WTC11 (cell line): ENCODE data around the gene FAM120AOS. TPM values are rescaled to one million over a fixed set of nuclear protein-coding genes. Genes with fewer than 3 reads are reported as not detected.

ENCODE experiments used
- ATAC-seq: fragments of 200-7000 bp; cut with Tn5 transposase; 2 replicates; pipeline ENCODE4 v1.10.0; 2021; ENCODE audit warnings: mild to moderate bottlenecking, moderate library complexity
- CTCF ChIA-PET: fragments of 300-600 bp; sonication (Branson Sonifier 250); formaldehyde crosslinking; loops from one replicate; lab custom pipeline; 2021; ENCODE audit warnings: antibody characterized with exemption; lab: Charles Lee
- POLR2A ChIA-PET: fragments of 350-600 bp; sonication (Branson Sonifier 250); formaldehyde crosslinking; loops from one replicate; lab custom pipeline; 2021; ENCODE audit warnings: antibody characterized with exemption; lab: Charles Lee
- DNase-seq: peaks from one replicate; pipeline ENCODE4 v3.0.0; 2021; ENCODE audit warnings: low spot score
- H3K27ac Mint-ChIP-seq: 2 replicates; pipeline ENCODE4 v1.8.0; 2021; ENCODE audit warnings: mixed read lengths
- H3K27me3 Mint-ChIP-seq: 2 replicates; pipeline ENCODE4 v1.8.0; 2021; ENCODE audit warnings: low read depth, mild to moderate bottlenecking, moderate library complexity, mixed read lengths
- H3K36me3 Mint-ChIP-seq: 2 replicates; pipeline ENCODE4 v1.8.0; 2021; ENCODE audit warnings: mixed read lengths
- H3K4me1 Mint-ChIP-seq: 2 replicates; pipeline ENCODE4 v1.8.0; 2022; ENCODE audit warnings: mixed read lengths
- H3K4me3 Mint-ChIP-seq: 2 replicates; pipeline ENCODE4 v1.8.0; 2021; ENCODE audit warnings: mild to moderate bottlenecking, moderate library complexity, mixed read lengths
- H3K9me3 Mint-ChIP-seq: 2 replicates; pipeline ENCODE4 v1.8.0; 2021; ENCODE audit warnings: mixed read lengths
- ATF1 ChIP-seq: sonication (generic); formaldehyde crosslinking; IDR thresholded peaks from 2 replicates; pipeline ENCODE4 v1.8.1; 2023; ENCODE audit warnings: mild to moderate bottlenecking, moderate library complexity, missing genetic modification reagents
- ELF4 ChIP-seq: sonication (generic); formaldehyde crosslinking; IDR thresholded peaks from 2 replicates; pipeline ENCODE4 v1.8.1; 2022; ENCODE audit warnings: low read depth, mild to moderate bottlenecking, moderate library complexity, missing genetic modification reagents
- ETV6 ChIP-seq: sonication (generic); formaldehyde crosslinking; IDR thresholded peaks from 2 replicates; pipeline ENCODE4 v1.8.1; 2022; ENCODE audit warnings: mild to moderate bottlenecking, missing genetic modification reagents
- FOXK1 ChIP-seq: sonication (generic); formaldehyde crosslinking; IDR thresholded peaks from 2 replicates; pipeline ENCODE4 v1.8.0; 2022; ENCODE audit warnings: mild to moderate bottlenecking, moderate library complexity, missing genetic modification reagents
- GABPB1 ChIP-seq: sonication (generic); formaldehyde crosslinking; IDR thresholded peaks from 2 replicates; pipeline ENCODE4 v1.8.1; 2023; ENCODE audit warnings: mild to moderate bottlenecking, missing genetic modification reagents
- MXD4 ChIP-seq: fragments of 250-450 bp; sonication (Bioruptor Pico); IDR thresholded peaks from 2 replicates; pipeline ENCODE4 v1.8.0; 2021; ENCODE audit warnings: mild to moderate bottlenecking, moderate library complexity, borderline replicate concordance
- NR1H2 ChIP-seq: sonication (generic); formaldehyde crosslinking; IDR thresholded peaks from 2 replicates; pipeline ENCODE4 v1.9.0; 2021; ENCODE audit warnings: mild to moderate bottlenecking, moderate library complexity, missing genetic modification reagents
- OVOL2 ChIP-seq: fragments of 250-450 bp; sonication (Bioruptor Pico); IDR thresholded peaks from 2 replicates; pipeline ENCODE4 v1.9.0; 2021; ENCODE audit warnings: mild to moderate bottlenecking, borderline replicate concordance
- PRRX2 ChIP-seq: fragments of 250-450 bp; sonication (Bioruptor Pico); IDR thresholded peaks from 2 replicates; pipeline ENCODE4 v1.8.0; 2021; ENCODE audit warnings: mild to moderate bottlenecking
- RORB ChIP-seq: fragments of 250-450 bp; sonication (Bioruptor Pico); IDR thresholded peaks from 2 replicates; pipeline ENCODE4 v1.9.0; 2021; ENCODE audit warnings: mild to moderate bottlenecking
- SMAD4 ChIP-seq: sonication (generic); formaldehyde crosslinking; IDR thresholded peaks from 2 replicates; pipeline ENCODE4 v1.8.0; 2022; ENCODE audit warnings: mild to moderate bottlenecking, missing genetic modification reagents
- SOX15 ChIP-seq: fragments of 250-450 bp; sonication (Bioruptor Pico); IDR thresholded peaks from 2 replicates; pipeline ENCODE4 v1.9.0; 2021; ENCODE audit warnings: mild to moderate bottlenecking
- TEAD1 ChIP-seq: sonication (generic); formaldehyde crosslinking; IDR thresholded peaks from 2 replicates; pipeline ENCODE4 v1.8.0; 2022; ENCODE audit warnings: mild to moderate bottlenecking, missing genetic modification reagents
- TEAD4 ChIP-seq: sonication (generic); formaldehyde crosslinking; IDR thresholded peaks from 2 replicates; pipeline ENCODE4 v1.8.0; 2022; ENCODE audit warnings: mild to moderate bottlenecking, missing genetic modification reagents
- ZBTB21 ChIP-seq: sonication (generic); formaldehyde crosslinking; IDR thresholded peaks from 2 replicates; pipeline ENCODE4 v1.8.1; 2023; ENCODE audit warnings: mild to moderate bottlenecking, missing genetic modification reagents, borderline replicate concordance
- ZNF232 ChIP-seq: sonication (generic); formaldehyde crosslinking; IDR thresholded peaks from 2 replicates; pipeline ENCODE4 v1.8.0; 2022; ENCODE audit warnings: mild to moderate bottlenecking, missing genetic modification reagents
- ZNF416 ChIP-seq: fragments of 250-450 bp; sonication (Bioruptor Pico); IDR thresholded peaks from 2 replicates; pipeline ENCODE4 v1.9.0; 2021; ENCODE audit warnings: mild to moderate bottlenecking, inconsistent platforms
- total RNA-seq: library from RNA; stranded (reverse); gene quantifications from 3 replicates; pipeline ENCODE4 v1.2.3, GENCODE V29; 2021
- TF ChIP-seq, protein P1 (sequence below): fragments of 200-600 bp; IDR thresholded peaks from 2 replicates; pipeline ENCODE4 v1.8.0; 2022; ENCODE audit warnings: antibody characterized with exemption
- TF ChIP-seq, protein P2 (sequence below): sonication (generic); formaldehyde crosslinking; IDR thresholded peaks from 2 replicates; pipeline ENCODE4 v1.8.0; 2022; ENCODE audit warnings: mild to moderate bottlenecking, missing genetic modification reagents
- TF ChIP-seq, protein P3 (sequence below): fragments of 250-450 bp; sonication (Bioruptor Pico); IDR thresholded peaks from 2 replicates; pipeline ENCODE4 v1.9.0; 2021; ENCODE audit warnings: mild to moderate bottlenecking
- TF ChIP-seq, protein P4 (sequence below): fragments of 250-450 bp; sonication (Bioruptor Pico); IDR thresholded peaks from 2 replicates; pipeline ENCODE4 v1.9.0; 2021; ENCODE audit warnings: moderate library complexity, mild to moderate bottlenecking, inconsistent platforms, borderline replicate concordance
- TF ChIP-seq, protein P5 (sequence below): fragments of 250-450 bp; sonication (Bioruptor Pico); IDR thresholded peaks from 2 replicates; pipeline ENCODE4 v2.1.2; 2022; ENCODE audit warnings: mild to moderate bottlenecking, moderate library complexity
- TF ChIP-seq, protein P6 (sequence below): sonication (generic); formaldehyde crosslinking; IDR thresholded peaks from 2 replicates; pipeline ENCODE4 v1.8.0; 2023; ENCODE audit warnings: missing genetic modification reagents
- TF ChIP-seq, protein P7 (sequence below): sonication (generic); formaldehyde crosslinking; IDR thresholded peaks from 2 replicates; pipeline ENCODE4 v1.8.1; 2023; ENCODE audit warnings: mild to moderate bottlenecking, missing genetic modification reagents

FAM120AOS gene
- total RNA-seq, 1 experiment from 2014 or later, result 44.4 TPM

DNA sequence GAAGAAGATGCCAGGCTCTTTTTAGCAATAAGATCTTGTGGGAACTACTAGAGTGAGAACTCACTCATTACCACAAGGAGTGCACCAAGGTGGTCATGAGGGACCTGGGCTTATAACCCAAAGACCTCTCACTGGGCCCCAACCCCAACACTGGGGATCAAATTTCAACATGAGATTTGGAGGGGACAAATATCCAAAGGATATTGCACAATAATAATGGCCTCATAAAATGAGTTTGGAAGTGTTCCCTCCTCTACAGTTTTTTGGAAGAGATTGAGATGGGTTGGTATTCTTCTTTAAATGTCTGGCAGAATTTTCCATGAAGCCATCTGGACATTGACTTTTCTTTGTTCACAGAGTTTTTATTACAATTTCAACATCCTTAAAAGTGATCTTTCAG is 39.9 kb downstream of the FAM120AOS start (continued):
- TF ChIP-seq, protein P1, sequence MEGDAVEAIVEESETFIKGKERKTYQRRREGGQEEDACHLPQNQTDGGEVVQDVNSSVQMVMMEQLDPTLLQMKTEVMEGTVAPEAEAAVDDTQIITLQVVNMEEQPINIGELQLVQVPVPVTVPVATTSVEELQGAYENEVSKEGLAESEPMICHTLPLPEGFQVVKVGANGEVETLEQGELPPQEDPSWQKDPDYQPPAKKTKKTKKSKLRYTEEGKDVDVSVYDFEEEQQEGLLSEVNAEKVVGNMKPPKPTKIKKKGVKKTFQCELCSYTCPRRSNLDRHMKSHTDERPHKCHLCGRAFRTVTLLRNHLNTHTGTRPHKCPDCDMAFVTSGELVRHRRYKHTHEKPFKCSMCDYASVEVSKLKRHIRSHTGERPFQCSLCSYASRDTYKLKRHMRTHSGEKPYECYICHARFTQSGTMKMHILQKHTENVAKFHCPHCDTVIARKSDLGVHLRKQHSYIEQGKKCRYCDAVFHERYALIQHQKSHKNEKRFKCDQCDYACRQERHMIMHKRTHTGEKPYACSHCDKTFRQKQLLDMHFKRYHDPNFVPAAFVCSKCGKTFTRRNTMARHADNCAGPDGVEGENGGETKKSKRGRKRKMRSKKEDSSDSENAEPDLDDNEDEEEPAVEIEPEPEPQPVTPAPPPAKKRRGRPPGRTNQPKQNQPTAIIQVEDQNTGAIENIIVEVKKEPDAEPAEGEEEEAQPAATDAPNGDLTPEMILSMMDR, result no peak
- TF ChIP-seq TEAD4 (no peak), OVOL2 (CRISPR knock-in tag) (no peak), ETV6 (CRISPR knock-in tag) (no peak), PRRX2 (no peak), ELF4 (CRISPR knock-in tag) (no peak), ZBTB21 (CRISPR knock-in tag) (no peak), SMAD4 (CRISPR knock-in tag) (no peak)
- TF ChIP-seq, protein P2, sequence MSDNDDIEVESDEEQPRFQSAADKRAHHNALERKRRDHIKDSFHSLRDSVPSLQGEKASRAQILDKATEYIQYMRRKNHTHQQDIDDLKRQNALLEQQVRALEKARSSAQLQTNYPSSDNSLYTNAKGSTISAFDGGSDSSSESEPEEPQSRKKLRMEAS (CRISPR knock-in tag), result no peak

DNA sequence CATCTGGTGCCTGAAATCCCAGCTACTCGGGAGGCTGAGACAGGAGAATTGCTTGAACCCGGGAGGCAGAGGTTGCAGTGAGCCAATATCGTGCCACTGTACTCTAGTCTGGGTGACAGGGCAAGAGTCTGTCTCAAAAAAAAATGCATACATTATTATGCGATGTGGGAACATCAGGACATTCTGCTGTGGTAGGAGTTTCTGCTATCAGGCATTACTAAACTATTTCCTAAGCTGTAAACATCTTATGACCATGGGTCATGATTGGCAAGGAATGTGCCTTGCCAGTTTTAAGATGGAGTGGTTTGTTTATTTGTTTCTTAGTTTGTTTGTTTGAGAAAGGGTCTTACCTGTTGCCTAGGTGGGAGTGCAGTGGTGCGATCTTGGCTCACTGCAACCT is 47.0 kb downstream of the FAM120AOS start:
- Mint-ChIP-seq H3K9me3 (no peaks in the 10 kb centered on the region), H3K4me1 (no peaks in the 10 kb centered on the region), H3K4me3 (no peak overlapping the region), H3K36me3 (no peaks in the 10 kb centered on the region), H3K27ac (no peak overlapping the region), H3K27me3 (peaks cover 9% of the 10 kb centered on the region; the same call in 1 of the 2 replicates)
- CTCF ChIA-PET, result no interaction called here
- no peak for DNase-seq
- no peak for ATAC-seq
- POLR2A ChIA-PET, result no interaction called here
- TF ChIP-seq ZBTB21 (CRISPR knock-in tag) (no peak), GABPB1 (CRISPR knock-in tag) (no peak), TEAD1 (CRISPR knock-in tag) (no peak), SOX15 (CRISPR knock-in tag) (no peak), ZNF232 (no peak), FOXK1 (no peak), MXD4 (CRISPR knock-in tag) (no peak), ATF1 (CRISPR knock-in tag) (no peak), ZNF416 (CRISPR knock-in tag) (no peak), RORB (CRISPR knock-in tag) (no peak), NR1H2 (no peak)
- TF ChIP-seq, protein P3, sequence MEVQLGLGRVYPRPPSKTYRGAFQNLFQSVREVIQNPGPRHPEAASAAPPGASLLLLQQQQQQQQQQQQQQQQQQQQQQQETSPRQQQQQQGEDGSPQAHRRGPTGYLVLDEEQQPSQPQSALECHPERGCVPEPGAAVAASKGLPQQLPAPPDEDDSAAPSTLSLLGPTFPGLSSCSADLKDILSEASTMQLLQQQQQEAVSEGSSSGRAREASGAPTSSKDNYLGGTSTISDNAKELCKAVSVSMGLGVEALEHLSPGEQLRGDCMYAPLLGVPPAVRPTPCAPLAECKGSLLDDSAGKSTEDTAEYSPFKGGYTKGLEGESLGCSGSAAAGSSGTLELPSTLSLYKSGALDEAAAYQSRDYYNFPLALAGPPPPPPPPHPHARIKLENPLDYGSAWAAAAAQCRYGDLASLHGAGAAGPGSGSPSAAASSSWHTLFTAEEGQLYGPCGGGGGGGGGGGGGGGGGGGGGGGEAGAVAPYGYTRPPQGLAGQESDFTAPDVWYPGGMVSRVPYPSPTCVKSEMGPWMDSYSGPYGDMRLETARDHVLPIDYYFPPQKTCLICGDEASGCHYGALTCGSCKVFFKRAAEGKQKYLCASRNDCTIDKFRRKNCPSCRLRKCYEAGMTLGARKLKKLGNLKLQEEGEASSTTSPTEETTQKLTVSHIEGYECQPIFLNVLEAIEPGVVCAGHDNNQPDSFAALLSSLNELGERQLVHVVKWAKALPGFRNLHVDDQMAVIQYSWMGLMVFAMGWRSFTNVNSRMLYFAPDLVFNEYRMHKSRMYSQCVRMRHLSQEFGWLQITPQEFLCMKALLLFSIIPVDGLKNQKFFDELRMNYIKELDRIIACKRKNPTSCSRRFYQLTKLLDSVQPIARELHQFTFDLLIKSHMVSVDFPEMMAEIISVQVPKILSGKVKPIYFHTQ (CRISPR knock-in tag), result no peak
- TF ChIP-seq, protein P4, sequence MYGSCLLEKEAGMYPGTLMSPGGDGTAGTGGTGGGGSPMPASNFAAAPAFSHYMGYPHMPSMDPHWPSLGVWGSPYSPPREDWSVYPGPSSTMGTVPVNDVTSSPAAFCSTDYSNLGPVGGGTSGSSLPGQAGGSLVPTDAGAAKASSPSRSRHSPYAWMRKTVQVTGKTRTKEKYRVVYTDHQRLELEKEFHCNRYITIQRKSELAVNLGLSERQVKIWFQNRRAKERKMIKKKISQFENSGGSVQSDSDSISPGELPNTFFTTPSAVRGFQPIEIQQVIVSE (CRISPR knock-in tag), result no peak
- TF ChIP-seq, protein P5, sequence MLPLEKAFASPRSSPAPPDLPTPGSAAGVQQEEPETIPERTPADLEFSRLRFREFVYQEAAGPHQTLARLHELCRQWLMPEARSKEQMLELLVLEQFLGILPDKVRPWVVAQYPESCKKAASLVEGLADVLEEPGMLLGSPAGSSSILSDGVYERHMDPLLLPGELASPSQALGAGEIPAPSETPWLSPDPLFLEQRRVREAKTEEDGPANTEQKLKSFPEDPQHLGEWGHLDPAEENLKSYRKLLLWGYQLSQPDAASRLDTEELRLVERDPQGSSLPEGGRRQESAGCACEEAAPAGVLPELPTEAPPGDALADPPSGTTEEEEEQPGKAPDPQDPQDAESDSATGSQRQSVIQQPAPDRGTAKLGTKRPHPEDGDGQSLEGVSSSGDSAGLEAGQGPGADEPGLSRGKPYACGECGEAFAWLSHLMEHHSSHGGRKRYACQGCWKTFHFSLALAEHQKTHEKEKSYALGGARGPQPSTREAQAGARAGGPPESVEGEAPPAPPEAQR (CRISPR knock-in tag), result no peak
- TF ChIP-seq, protein P6, sequence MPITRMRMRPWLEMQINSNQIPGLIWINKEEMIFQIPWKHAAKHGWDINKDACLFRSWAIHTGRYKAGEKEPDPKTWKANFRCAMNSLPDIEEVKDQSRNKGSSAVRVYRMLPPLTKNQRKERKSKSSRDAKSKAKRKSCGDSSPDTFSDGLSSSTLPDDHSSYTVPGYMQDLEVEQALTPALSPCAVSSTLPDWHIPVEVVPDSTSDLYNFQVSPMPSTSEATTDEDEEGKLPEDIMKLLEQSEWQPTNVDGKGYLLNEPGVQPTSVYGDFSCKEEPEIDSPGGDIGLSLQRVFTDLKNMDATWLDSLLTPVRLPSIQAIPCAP, result no peak
- TF ChIP-seq, protein P7, sequence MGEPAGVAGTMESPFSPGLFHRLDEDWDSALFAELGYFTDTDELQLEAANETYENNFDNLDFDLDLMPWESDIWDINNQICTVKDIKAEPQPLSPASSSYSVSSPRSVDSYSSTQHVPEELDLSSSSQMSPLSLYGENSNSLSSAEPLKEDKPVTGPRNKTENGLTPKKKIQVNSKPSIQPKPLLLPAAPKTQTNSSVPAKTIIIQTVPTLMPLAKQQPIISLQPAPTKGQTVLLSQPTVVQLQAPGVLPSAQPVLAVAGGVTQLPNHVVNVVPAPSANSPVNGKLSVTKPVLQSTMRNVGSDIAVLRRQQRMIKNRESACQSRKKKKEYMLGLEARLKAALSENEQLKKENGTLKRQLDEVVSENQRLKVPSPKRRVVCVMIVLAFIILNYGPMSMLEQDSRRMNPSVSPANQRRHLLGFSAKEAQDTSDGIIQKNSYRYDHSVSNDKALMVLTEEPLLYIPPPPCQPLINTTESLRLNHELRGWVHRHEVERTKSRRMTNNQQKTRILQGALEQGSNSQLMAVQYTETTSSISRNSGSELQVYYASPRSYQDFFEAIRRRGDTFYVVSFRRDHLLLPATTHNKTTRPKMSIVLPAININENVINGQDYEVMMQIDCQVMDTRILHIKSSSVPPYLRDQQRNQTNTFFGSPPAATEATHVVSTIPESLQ (CRISPR knock-in tag), result no peak
